CD14-positive monocyte (primary cell): ENCODE data around the gene MYO6. TPM values are rescaled to one million over a fixed set of nuclear protein-coding genes. Genes with fewer than 3 reads are reported as not detected.

Experiments used
- DNase-seq, 3 donors: peaks; one replicate each; pipeline ENCODE4 v3.0.0-alpha.2; 2011 to 2022
- H2AFZ ChIP-seq: 2 replicates; pipeline ENCODE4 v1.6.0; 2012; ENCODE audit warnings: mild to moderate bottlenecking, low read depth, low read length, inconsistent platforms; ENCODE audit not compliant: insufficient read depth, poor library complexity, severe bottlenecking
- H3K27ac ChIP-seq, 2 donors: 1 replicate in 1 of 2; 2 replicates in 1 of 2; pipeline ENCODE4 v1.5.1; 2012 to 2013; ENCODE audit warnings: low read length in 2 of 2, control low read depth in 1 of 2, inconsistent platforms in 1 of 2, low read depth in 1 of 2, mild to moderate bottlenecking in 1 of 2
- H3K27me3 ChIP-seq, 2 donors: one replicate each; pipeline versions ENCODE4 v1.6.0 to v1.6.1; 2011 to 2013; ENCODE audit warnings: low read length in 2 of 2; ENCODE audit not compliant: control insufficient read depth in 2 of 2, insufficient read depth in 2 of 2
- H3K36me3 ChIP-seq, 2 donors: replicated peaks in 1 of 2; 1 replicate in 1 of 2; 2 replicates in 1 of 2; pipeline versions ENCODE4 v1.5.1 to v1.6.1; 2012 to 2013; ENCODE audit warnings: low read length in 2 of 2, control low read depth in 1 of 2, inconsistent platforms in 1 of 2, mild to moderate bottlenecking in 1 of 2; ENCODE audit not compliant: insufficient read depth in 2 of 2, control insufficient read depth in 1 of 2
- H3K4me1 ChIP-seq, 2 donors: 1 replicate in 1 of 2; 2 replicates in 1 of 2; pipeline versions ENCODE4 v1.5.1 to v1.6.1; 2012 to 2013; ENCODE audit warnings: low read length in 2 of 2, control low read depth in 1 of 2, inconsistent platforms in 1 of 2, mild to moderate bottlenecking in 1 of 2, moderate library complexity in 1 of 2; ENCODE audit not compliant: insufficient read depth in 2 of 2, control insufficient read depth in 1 of 2
- H3K4me2 ChIP-seq: replicated peaks from 2 replicates; pipeline ENCODE3; 2012; ENCODE audit warnings: low read length, moderate library complexity, mild to moderate bottlenecking; ENCODE audit not compliant: poor library complexity, severe bottlenecking; ENCODE audit errors: extremely low read depth
- H3K4me3 ChIP-seq, 3 experiments: fragments of 200-600 bp in 1 of 3; sonication (generic) in 1 of 3; replicated peaks in 1 of 3; 1 replicate in 2 of 3; 2 replicates in 1 of 3; pipeline ENCODE4 v1.5.1; 2011 to 2013; ENCODE audit warnings: low read length in 3 of 3, mild to moderate bottlenecking in 3 of 3, control low read depth in 2 of 3, low read depth in 2 of 3, inconsistent platforms in 1 of 3, moderate library complexity in 1 of 3
- H3K79me2 ChIP-seq: 2 replicates; pipeline ENCODE4 v1.6.0; 2012; ENCODE audit warnings: mild to moderate bottlenecking, control low read depth, inconsistent platforms, low read length, moderate library complexity; ENCODE audit not compliant: insufficient read depth
- H3K9ac ChIP-seq: 2 replicates; pipeline ENCODE4 v1.6.0; 2017; ENCODE audit warnings: low read length, mild to moderate bottlenecking; ENCODE audit not compliant: insufficient read depth, poor library complexity, severe bottlenecking
- H3K9me3 ChIP-seq, 2 donors: replicated peaks in 1 of 2; 1 replicate in 1 of 2; 2 replicates in 1 of 2; pipeline versions ENCODE4 v1.5.1 to v1.6.1; 2012 to 2013; ENCODE audit warnings: low read length in 2 of 2, control low read depth in 1 of 2; ENCODE audit not compliant: control insufficient read depth in 1 of 2, insufficient read depth in 1 of 2
- H4K20me1 ChIP-seq: 2 replicates; pipeline ENCODE4 v1.6.0; 2012; ENCODE audit warnings: mild to moderate bottlenecking, low read length, control low read depth, moderate library complexity; ENCODE audit not compliant: insufficient read depth
- H3K27ac Mint-ChIP-seq, 7 donors: one replicate each; pipeline ENCODE4 v1.8.0; 2020; ENCODE audit warnings: mild to moderate bottlenecking in 7 of 7, mixed read lengths in 7 of 7, moderate library complexity in 6 of 7, inconsistent platforms in 2 of 7
- H3K27me3 Mint-ChIP-seq, 3 donors: one replicate each; pipeline ENCODE4 v1.8.0; 2021 to 2022; ENCODE audit warnings: low read depth in 3 of 3, mild to moderate bottlenecking in 3 of 3, mixed read lengths in 3 of 3, moderate library complexity in 3 of 3, inconsistent platforms in 1 of 3
- H3K36me3 Mint-ChIP-seq, 2 donors: one replicate each; pipeline ENCODE4 v1.8.0; 2020; ENCODE audit warnings: mixed read lengths in 2 of 2, inconsistent platforms in 1 of 2, mild to moderate bottlenecking in 1 of 2
- H3K4me1 Mint-ChIP-seq: one replicate; pipeline ENCODE4 v1.8.0; 2020; ENCODE audit warnings: mild to moderate bottlenecking, mixed read lengths
- H3K4me3 Mint-ChIP-seq, 2 donors: one replicate each; pipeline ENCODE4 v1.8.0; 2020; ENCODE audit warnings: mild to moderate bottlenecking in 2 of 2, mixed read lengths in 2 of 2, moderate library complexity in 1 of 2
- H3K9me3 Mint-ChIP-seq, 7 donors: one replicate each; pipeline ENCODE4 v1.8.0; 2020 to 2022; ENCODE audit warnings: mixed read lengths in 7 of 7, mild to moderate bottlenecking in 6 of 7, moderate library complexity in 6 of 7, inconsistent platforms in 2 of 7
- CTCF ChIP-seq: fragments of 200-600 bp; IDR thresholded peaks from one replicate; pipeline ENCODE4 v1.8.0; 2022; ENCODE audit warnings: antibody characterized with exemption, mild to moderate bottlenecking
- WGBS: methylation state at CpG from one replicate; pipeline ENCODE4 v1.1.5; 2013; ENCODE audit warnings: missing lambda C conversion rate; ENCODE audit not compliant: insufficient coverage; 5-methylcytosine and 5-hydroxymethylcytosine counted together
- intact Hi-C, 2 donors: fragments of 100-400 bp; cut with micrococcal nuclease; formaldehyde crosslinking; loops; one replicate each; pipeline versions ENCODE4 v1.15.0 to v1.15.1; 2023
- polyA plus RNA-seq, 3 donors: library from polyadenylated mRNA; depleted of rRNA in 1 of 3; unstranded in 2 of 3; stranded (reverse) in 1 of 3; fragments of 300-500 nt in 2 of 3; fragments of >200 nt in 1 of 3; fragmentation: Illumina TruSeq in 2 of 3; gene quantifications; 1 replicate in 2 of 3; 2 replicates in 1 of 3; pipeline ENCODE4 v1.2.3, GENCODE V29; 2012 to 2021

The MYO6 gene
- polyA plus RNA-seq, 3 donors, result not detected

GRCh38 chr6:75794351-75794846 lies 45.4 kb downstream of the MYO6 start:
- H2AFZ ChIP-seq, result no peak overlapping the region
- no peak overlapping the region for H3K4me2 ChIP-seq
- no peak overlapping the region for H3K4me3 ChIP-seq
- no peaks in the 10 kb centered on the region for H3K36me3 Mint-ChIP-seq
- no peaks in the 10 kb centered on the region for H3K4me1 Mint-ChIP-seq
- no peaks in the 10 kb centered on the region for H3K79me2 ChIP-seq
- H3K4me1 ChIP-seq, result no peaks in the 10 kb centered on the region
- no peak overlapping the region for H3K27ac Mint-ChIP-seq
- no peak overlapping the region for H3K4me3 Mint-ChIP-seq
- peaks cover 0 to 3% of the 10 kb centered on the region in 2 donors for H3K27me3 ChIP-seq
- H3K9ac ChIP-seq, result no peak overlapping the region
- no peaks in the 10 kb centered on the region for H3K36me3 ChIP-seq
- no peak for TF ChIP-seq CTCF
- peaks cover 0 to 11% (median 3%) of the 10 kb centered on the region in 3 donors for H3K27me3 Mint-ChIP-seq
- H3K27ac ChIP-seq, result no peak overlapping the region
- H3K9me3 Mint-ChIP-seq, result peaks cover 0 to 6% (median 2%) of the 10 kb centered on the region in 7 donors
- no peaks in the 10 kb centered on the region for H4K20me1 ChIP-seq
- DNase-seq, result no peak
- intact Hi-C loops, result no loop called here
- H3K9me3 ChIP-seq, result no peaks in the 10 kb centered on the region
- no CpG with 5 or more reads among the region's 4 CpGs for WGBS

GRCh38 chr6:75794954-75795739 lies 46.1 kb downstream of the MYO6 start:
- intact Hi-C loops, result no loop called here
- no peak overlapping the region for H2AFZ ChIP-seq
- no peak overlapping the region for H3K27ac ChIP-seq
- DNase-seq, result no peak
- no peak overlapping the region for H3K27ac Mint-ChIP-seq
- WGBS, result 90% methylated on average over 3 of the region's 6 CpGs
- H3K36me3 ChIP-seq, result no peaks in the 10 kb centered on the region
- peaks cover 0 to 9% (median 3%) of the 10 kb centered on the region in 3 donors for H3K27me3 Mint-ChIP-seq
- no peak overlapping the region for H3K4me3 Mint-ChIP-seq
- no peak overlapping the region for H3K9ac ChIP-seq
- peaks cover 0 to 6% (median 2%) of the 10 kb centered on the region in 7 donors for H3K9me3 Mint-ChIP-seq
- H3K36me3 Mint-ChIP-seq, result no peaks in the 10 kb centered on the region
- no peak overlapping the region for H3K4me2 ChIP-seq
- H3K4me3 ChIP-seq, result no peak overlapping the region
- H3K9me3 ChIP-seq, result no peaks in the 10 kb centered on the region
- H3K27me3 ChIP-seq, result peaks cover 0 to 3% of the 10 kb centered on the region in 2 donors
- TF ChIP-seq CTCF, result no peak
- H3K79me2 ChIP-seq, result no peaks in the 10 kb centered on the region
- no peaks in the 10 kb centered on the region for H3K4me1 Mint-ChIP-seq
- H4K20me1 ChIP-seq, result no peaks in the 10 kb centered on the region
- H3K4me1 ChIP-seq, result no peaks in the 10 kb centered on the region
